H1 (cell line): ENCODE results near the gene CDH18. TPM values are rescaled to one million over a fixed set of nuclear protein-coding genes. Genes with fewer than 3 reads are reported as not detected.

Source experiments
- CTCF ChIA-PET: fragments of 300-600 bp; sonication (Branson Sonifier 250); formaldehyde crosslinking; loops from one replicate; lab custom pipeline; 2021; ENCODE audit not compliant: partially characterized antibody; lab: Charles Lee
- POLR2A ChIA-PET: fragments of 300-600 bp; sonication (Branson Sonifier 250); formaldehyde crosslinking; loops from one replicate; lab custom pipeline; 2021; ENCODE audit warnings: inconsistent platforms; ENCODE audit not compliant: partially characterized antibody; lab: Charles Lee
- DNase-seq, 2 experiments: peaks; one replicate each; pipeline versions ENCODE4 v3.0.0 to v3.0.0-alpha.2; 2010 to 2022; ENCODE audit warnings: low spot score in 2 of 2, low read depth in 1 of 2, mixed read lengths in 1 of 2
- FAIRE-seq: peaks from 2 replicates; lab custom pipeline; 2011; peaks lifted over from hg19 to GRCh38; lab: Jason Lieb, UNC
- H2AFZ ChIP-seq: 2 replicates; pipeline ENCODE4 v1.8.1; 2012; ENCODE audit warnings: low read length, inconsistent platforms
- H2AK5ac ChIP-seq: 2 replicates; pipeline ENCODE4 v1.6.1; 2013; ENCODE audit warnings: low read depth, low read length
- H2BK120ac ChIP-seq: replicated peaks from 2 replicates; pipeline ENCODE3; 2013; ENCODE audit warnings: low read depth, low read length, inconsistent platforms
- H2BK12ac ChIP-seq: 2 replicates; pipeline ENCODE4 v1.6.1; 2013; ENCODE audit warnings: low read depth, low read length
- H2BK15ac ChIP-seq: 2 replicates; pipeline ENCODE4 v1.6.1; 2013; ENCODE audit warnings: low read length
- H2BK20ac ChIP-seq: 2 replicates; pipeline ENCODE4 v1.6.1; 2013; ENCODE audit warnings: low read length
- H2BK5ac ChIP-seq: 2 replicates; pipeline ENCODE4 v1.6.1; 2013; ENCODE audit warnings: low read depth, low read length
- H3K14ac ChIP-seq: 2 replicates; pipeline ENCODE4 v1.6.1; 2013; ENCODE audit warnings: inconsistent platforms; ENCODE audit not compliant: insufficient read length
- H3K18ac ChIP-seq: 2 replicates; pipeline ENCODE4 v1.6.1; 2013; ENCODE audit warnings: low read length; ENCODE audit errors: extremely low read depth
- H3K23ac ChIP-seq: 2 replicates; pipeline ENCODE4 v1.6.1; 2013; ENCODE audit warnings: inconsistent platforms; ENCODE audit not compliant: insufficient read length
- H3K23me2 ChIP-seq: 2 replicates; pipeline ENCODE4 v1.6.1; 2013; ENCODE audit warnings: low read depth, low read length
- H3K27ac ChIP-seq: 2 replicates; pipeline ENCODE4 v1.6.1; 2011; ENCODE audit warnings: low read depth, low read length, inconsistent platforms
- H3K27me3 ChIP-seq, 4 experiments: replicated peaks in 1 of 4; 1 replicate in 1 of 4; 2 replicates in 3 of 4; pipeline versions ENCODE4 v1.6.1 to v1.8.1; 2011 to 2013; ENCODE audit warnings: low read length in 3 of 4, mild to moderate bottlenecking in 3 of 4, inconsistent platforms in 2 of 4, mixed read lengths in 2 of 4, moderate library complexity in 1 of 4; ENCODE audit not compliant: control insufficient read depth in 3 of 4, insufficient read depth in 3 of 4; ENCODE audit errors: extremely low read depth in 1 of 4
- H3K36me3 ChIP-seq, 4 experiments: 2 replicates each; pipeline versions ENCODE4 v1.6.1 to v1.8.1; 2011 to 2013; ENCODE audit warnings: mild to moderate bottlenecking in 4 of 4, low read length in 3 of 4, moderate library complexity in 2 of 4, control low read depth in 1 of 4, inconsistent platforms in 1 of 4; ENCODE audit not compliant: insufficient read depth in 4 of 4, control insufficient read depth in 2 of 4
- H3K4ac ChIP-seq: replicated peaks from 2 replicates; pipeline ENCODE3; 2013; ENCODE audit warnings: low read length, low read depth, mixed read lengths, inconsistent platforms; ENCODE audit not compliant: insufficient read length
- H3K4me1 ChIP-seq, 4 experiments: replicated peaks in 1 of 4; 1 replicate in 1 of 4; 2 replicates in 3 of 4; pipeline versions ENCODE4 v1.6.1 to v1.8.1; 2011 to 2013; ENCODE audit warnings: low read length in 3 of 4, inconsistent platforms in 2 of 4, mixed read lengths in 1 of 4; ENCODE audit not compliant: insufficient read depth in 4 of 4, control insufficient read depth in 3 of 4
- H3K4me2 ChIP-seq, 2 experiments: 2 replicates each; pipeline versions ENCODE4 v1.6.1 to v1.8.1; 2011 to 2013; ENCODE audit warnings: low read depth in 2 of 2, low read length in 2 of 2, control low read depth in 1 of 2, inconsistent platforms in 1 of 2, mild to moderate bottlenecking in 1 of 2; ENCODE audit not compliant: insufficient read depth in 1 of 2
- H3K4me3 ChIP-seq, 4 experiments: fragments of 200-600, 300-600 bp in 1 of 4; sonication (generic), shearing (Covaris generic), sonication (Bioruptor Twin) in 1 of 4; 2 replicates each; pipeline versions ENCODE4 v1.5.1 to v1.8.1; 2011 to 2016; ENCODE audit warnings: low read length in 4 of 4, low read depth in 3 of 4, control low read depth in 2 of 4, inconsistent platforms in 2 of 4, mild to moderate bottlenecking in 2 of 4, mixed read lengths in 1 of 4, moderate library complexity in 1 of 4; ENCODE audit not compliant: insufficient read depth in 2 of 4; ENCODE audit errors: extremely low read depth in 1 of 4
- H3K56ac ChIP-seq: replicated peaks from 2 replicates; pipeline ENCODE3; 2013; ENCODE audit warnings: low read depth, mild to moderate bottlenecking, mixed read lengths, low read length, inconsistent platforms; ENCODE audit not compliant: insufficient read length
- H3K79me1 ChIP-seq: 2 replicates; pipeline ENCODE4 v1.6.1; 2013; ENCODE audit warnings: low read depth, low read length, control low read depth
- H3K79me2 ChIP-seq, 2 experiments: 2 replicates each; pipeline versions ENCODE4 v1.6.1 to v1.8.1; 2012 to 2013; ENCODE audit warnings: low read length in 2 of 2, mild to moderate bottlenecking in 2 of 2, inconsistent platforms in 1 of 2; ENCODE audit not compliant: insufficient read depth in 2 of 2, control insufficient read depth in 1 of 2
- H3K9ac ChIP-seq, 4 experiments: replicated peaks in 1 of 4; 1 replicate in 1 of 4; 2 replicates in 3 of 4; pipeline versions ENCODE4 v1.6.1 to v1.8.1; 2011 to 2013; ENCODE audit warnings: low read depth in 3 of 4, low read length in 3 of 4, control low read depth in 2 of 4, mild to moderate bottlenecking in 2 of 4, moderate library complexity in 2 of 4, inconsistent platforms in 1 of 4; ENCODE audit errors: extremely low read depth in 1 of 4
- H3K9me3 ChIP-seq, 2 experiments: 2 replicates each; pipeline versions ENCODE4 v1.6.1 to v1.8.1; 2012 to 2013; ENCODE audit warnings: mild to moderate bottlenecking in 2 of 2, moderate library complexity in 2 of 2, control low read depth in 1 of 2, inconsistent platforms in 1 of 2, low read depth in 1 of 2, low read length in 1 of 2, mixed read lengths in 1 of 2; ENCODE audit not compliant: insufficient read depth in 2 of 2
- H4K20me1 ChIP-seq, 2 experiments: replicated peaks in 1 of 2; 2 replicates each; pipeline versions ENCODE3 to v1.8.1; 2011 to 2013; ENCODE audit warnings: inconsistent platforms in 2 of 2, low read length in 2 of 2, mild to moderate bottlenecking in 1 of 2; ENCODE audit not compliant: insufficient read depth in 2 of 2, control insufficient read depth in 1 of 2
- H4K5ac ChIP-seq: 2 replicates; pipeline ENCODE4 v1.6.1; 2013; ENCODE audit warnings: low read length, low read depth, mixed read lengths, inconsistent platforms; ENCODE audit not compliant: insufficient read length
- H4K8ac ChIP-seq: 2 replicates; pipeline ENCODE4 v1.8.0; 2013; ENCODE audit warnings: mild to moderate bottlenecking, moderate library complexity, low read length, inconsistent platforms; ENCODE audit not compliant: insufficient read depth; ENCODE audit errors: extremely low read depth
- H4K91ac ChIP-seq: replicated peaks from 2 replicates; pipeline ENCODE3; 2013; ENCODE audit warnings: low read length, mixed read lengths, inconsistent platforms; ENCODE audit not compliant: insufficient read length
- CEBPB ChIP-seq: IDR thresholded peaks from 2 replicates; pipeline ENCODE4 v1.6.1; 2012; ENCODE audit warnings: low read depth, low read length
- NRF1 ChIP-seq: IDR thresholded peaks from 2 replicates; pipeline ENCODE4 v1.6.1; 2011; ENCODE audit warnings: mild to moderate bottlenecking, low read depth, low read length, improper control_type of control experiment
- WGBS, 2 experiments: shearing (Covaris generic) in 1 of 2; methylation state at CpG; one replicate each; pipeline versions ENCODE4 v1.1.6 to v1.1.7; 2013 to 2015; ENCODE audit warnings: low lambda C conversion rate in 2 of 2, mixed read lengths in 2 of 2, inconsistent platforms in 1 of 2, low coverage in 1 of 2, missing lambda C conversion rate in 1 of 2; ENCODE audit not compliant: insufficient replicate concordance in 2 of 2, insufficient coverage in 1 of 2, insufficient read length in 1 of 2; ENCODE audit errors: extremely low coverage in 1 of 2, missing lambda C conversion rate in 1 of 2; 5-methylcytosine and 5-hydroxymethylcytosine counted together
- polyA plus RNA-seq, 7 experiments: library from polyadenylated mRNA; depleted of rRNA in 3 of 7; stranded (reverse) in 5 of 7; unstranded in 2 of 7; fragments of >200 nt in 5 of 7; fragments of 200-250 nt in 2 of 7; gene quantifications; 1 replicate in 5 of 7; 2 replicates in 1 of 7; 4 replicates in 1 of 7; pipeline versions ENCODE4 v1.2.1 to v1.2.3, GENCODE V29; 2011 to 2013; ENCODE audit warnings: missing spikeins in 2 of 7, mixed read lengths in 2 of 7
- total RNA-seq: library from RNA; stranded (reverse); fragmentation: NEBNext Ultra II Directional; extraction: Animal tissue kit (Norgen Biotek cat#: 25700); gene quantifications from 2 replicates; pipeline ENCODE4 v1.2.1, GENCODE V29; 2021

Gene CDH18
- total and polyA plus RNA-seq, 2 of the 8 experiments (the other 6 are each of a cell fraction or from before 2014, with no cell fraction given) = 0.30 to 0.32 TPM

- no peak overlapping the region for H3K9ac ChIP-seq
- POLR2A ChIA-PET = no interaction called here
- no peak for FAIRE-seq
Measured at GRCh38 chr5:19923742-19924141, 64.3 kb downstream of the CDH18 start.

More at GRCh38 chr5:19923742-19924141, 64.3 kb downstream of the CDH18 start:
- no peaks in the 10 kb centered on the region for H3K23me2 ChIP-seq
- H3K18ac ChIP-seq = no peak overlapping the region
- CTCF ChIA-PET = interaction anchor here (0.6 to 1.2 kb wide), 2 partner anchors 31 to 1152 kb away, joined by 3 to 5 read pairs; no protein-coding TSS in a partner anchor
- no peak overlapping the region for H3K14ac ChIP-seq
- H3K36me3 ChIP-seq = no peaks in the 10 kb centered on the region
- no peak overlapping the region for H2BK5ac ChIP-seq
- H2BK12ac ChIP-seq = no peak overlapping the region
- H2AK5ac ChIP-seq = no peak overlapping the region
- no peaks in the 10 kb centered on the region for H4K20me1 ChIP-seq
- H3K9me3 ChIP-seq = no peaks in the 10 kb centered on the region
- no peak overlapping the region for H3K4me2 ChIP-seq
- no peak overlapping the region for H3K4ac ChIP-seq
- no peaks in the 10 kb centered on the region for H3K79me1 ChIP-seq
- no peaks in the 10 kb centered on the region for H3K27me3 ChIP-seq
- H3K56ac ChIP-seq = no peak overlapping the region
- no peak overlapping the region for H2AFZ ChIP-seq
- no peak overlapping the region for H3K23ac ChIP-seq
- no peak overlapping the region for H2BK20ac ChIP-seq
- no peak for DNase-seq
- H4K91ac ChIP-seq = no peak overlapping the region
- no peak for TF ChIP-seq NRF1
- TF ChIP-seq CEBPB = 0 out of 2 replicates have a peak, but pooled peaks have one; percentile 20
- TF ChIP-seq, all 59 proteins: peak for 1
- Histone ChIP-seq H2BK15ac (no peak overlapping the region), H3K4me1 (peaks cover 0 to 11% (median 5%) of the 10 kb centered on the region in 4 experiments; a peak in 2 of 7 replicates), H3K27ac (no peak overlapping the region), H2BK120ac (no peak overlapping the region), H4K8ac (no peak overlapping the region), H4K5ac (no peak overlapping the region), H3K79me2 (no peaks in the 10 kb centered on the region), H3K4me3 (no peak overlapping the region)
- 95% methylated on average over 3 of the region's 3 CpGs; no CpG with 5 or more reads in 1 of the 2 experiments for WGBS, 2 experiments
